GM18508 (cell line): ENCODE measurements around the gene ATG13.

Experiments
- ATAC-seq: cut with Tn5 transposase; IDR thresholded peaks from one replicate; pipeline ENCODE4 v1.9.1; 2021; ENCODE audit warnings: moderate number of reproducible peaks; ENCODE audit not compliant: insufficient read depth, unreplicated experiment

ATG13 gene

GRCh38 chr11:46674463-46675287 is 57.3 kb downstream of the ATG13 start:
- ATAC-seq, result no peak

- no peak for ATAC-seq
Observed at GRCh38 chr11:46675288-46675851, 58.0 kb downstream of the ATG13 start.

- ATAC-seq, result no peak
Observed at GRCh38 chr11:46675949-46676348, 58.6 kb downstream of the ATG13 start.

- no peak for ATAC-seq
Observed at GRCh38 chr11:46676436-46677158, 59.2 kb downstream of the ATG13 start.

- ATAC-seq, result no peak
Observed at GRCh38 chr11:46677169-46677568, 59.8 kb downstream of the ATG13 start.

GRCh38 chr11:46677991-46678740 is 60.8 kb downstream of the ATG13 start:
- ATAC-seq, result no peak

- ATAC-seq, result no peak
Observed at GRCh38 chr11:46678741-46679130, 61.4 kb downstream of the ATG13 start.

GRCh38 chr11:46679241-46680163 is 62.1 kb downstream of the ATG13 start:
- no peak for ATAC-seq

- ATAC-seq, result no peak
Observed at GRCh38 chr11:46680164-46680760, 62.9 kb downstream of the ATG13 start.

GRCh38 chr11:46680815-46681214 is 63.5 kb downstream of the ATG13 start:
- ATAC-seq, result no peak

GRCh38 chr11:46681814-46682213 is 64.5 kb downstream of the ATG13 start:
- no peak for ATAC-seq

GRCh38 chr11:46682773-46683752 is 65.7 kb downstream of the ATG13 start:
- ATAC-seq, result no peak

GRCh38 chr11:46684367-46684766 is 67.0 kb downstream of the ATG13 start:
- ATAC-seq, result no peak

- ATAC-seq, result no peak
Observed at GRCh38 chr11:46686886-46687795, 69.8 kb downstream of the ATG13 start.

GRCh38 chr11:46690702-46691101 is 73.3 kb downstream of the ATG13 start:
- ATAC-seq, result no peak

- no peak for ATAC-seq
Observed at GRCh38 chr11:46692450-46692849, 75.1 kb downstream of the ATG13 start.

- ATAC-seq, result no peak
Observed at GRCh38 chr11:46693597-46694012, 76.3 kb downstream of the ATG13 start.
